Right atrium auricular region (tissue), 2 donors: ENCODE measurements around the gene GFPT1. TPM values are rescaled to one million over a fixed set of nuclear protein-coding genes. Genes with fewer than 3 reads are reported as not detected.

Source experiments
- DNase-seq: peaks from one replicate; pipeline ENCODE4 v3.0.0-alpha.2; 2019; ENCODE audit warnings: low spot score
- H3K27ac ChIP-seq, 2 donors: fragments of 200-600 bp; sonication (generic); 1 replicate in 1 of 2; 2 replicates in 1 of 2; pipeline ENCODE4 v1.5.1; 2016 to 2019
- H3K27me3 ChIP-seq, 2 donors: fragments of 200-600 bp; sonication (generic); one replicate each; pipeline versions ENCODE4 v1.5.1 to v1.6.0; 2017 to 2019
- H3K36me3 ChIP-seq: fragments of 200-600 bp; sonication (generic); one replicate; pipeline ENCODE4 v1.5.1; 2016
- H3K4me1 ChIP-seq, 2 donors: fragments of 200-600 bp; sonication (generic); one replicate each; pipeline versions ENCODE4 v1.5.1 to v1.6.0; 2017 to 2019
- H3K4me3 ChIP-seq, 2 donors: fragments of 200-600 bp; sonication (generic); 1 replicate in 1 of 2; 2 replicates in 1 of 2; pipeline ENCODE4 v1.5.1; 2017 to 2019; ENCODE audit warnings: mild to moderate bottlenecking in 1 of 2, moderate library complexity in 1 of 2
- H3K9me3 ChIP-seq, 2 donors: fragments of 200-600 bp; sonication (generic); one replicate each; pipeline ENCODE4 v1.5.1; 2019
- CTCF ChIP-seq, 2 donors: fragments of 200-600 bp; sonication (generic); IDR thresholded peaks; one replicate each; pipeline ENCODE4 v1.5.1; 2019; ENCODE audit warnings: antibody characterized with exemption in 2 of 2
- total RNA-seq, 2 donors: library from RNA; depleted of rRNA; stranded (reverse); fragments of >200 nt; gene quantifications; one replicate each; pipeline ENCODE4 v1.1.0, GENCODE V29; 2016

The GFPT1 gene
- total RNA-seq, 2 donors from 2014 or later = 26.7 to 39.7 TPM

- H3K9me3 ChIP-seq = no peaks in the 10 kb centered on the region
- no peak overlapping the region for H3K4me3 ChIP-seq
- no peaks in the 10 kb centered on the region for H3K36me3 ChIP-seq
- DNase-seq = no peak
- H3K27ac ChIP-seq = no peak overlapping the region
- TF ChIP-seq CTCF (IDR thresholded peaks at IDR 0.05) = no peak
- H3K27me3 ChIP-seq = no peaks in the 10 kb centered on the region
- no peaks in the 10 kb centered on the region for H3K4me1 ChIP-seq
Measured at GRCh38 chr2:69285379-69285894, 101.6 kb downstream of the GFPT1 start.

DNA sequence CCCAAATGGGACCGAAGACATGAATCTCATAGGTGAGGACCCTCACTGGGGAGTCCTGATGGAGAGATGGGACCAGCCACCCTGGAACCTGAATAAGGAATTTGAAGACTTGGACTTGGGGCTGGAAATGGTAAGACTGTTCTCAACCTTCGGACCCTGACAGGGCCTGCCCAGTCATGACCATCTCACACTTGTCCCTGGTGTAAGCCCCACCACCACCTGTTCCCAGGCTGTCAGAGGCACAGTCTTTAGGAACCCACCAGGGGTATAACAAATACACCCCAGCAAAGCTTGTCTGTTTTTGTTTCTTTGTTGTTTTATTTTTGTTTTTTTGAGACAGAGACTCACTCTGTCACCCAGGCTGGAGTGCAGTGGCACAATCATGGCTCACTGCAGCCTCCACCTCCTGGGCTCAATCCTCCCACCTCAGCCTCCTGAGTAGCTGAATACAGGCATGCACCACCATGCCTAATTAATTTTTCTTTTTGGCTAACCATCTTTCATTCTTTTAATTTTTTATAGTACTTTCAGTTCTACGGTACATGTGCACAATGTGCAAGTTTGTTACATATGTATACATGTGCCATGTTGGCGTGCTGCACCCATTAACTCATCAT, 106.1 kb downstream of the GFPT1 start:
- no peak for DNase-seq
- Histone ChIP-seq H3K9me3 (no peaks in the 10 kb centered on the region), H3K4me1 (no peaks in the 10 kb centered on the region), H3K27ac (no peak overlapping the region), H3K36me3 (no peaks in the 10 kb centered on the region), H3K27me3 (no peaks in the 10 kb centered on the region), H3K4me3 (no peak overlapping the region)
- TF ChIP-seq CTCF (IDR thresholded peaks at IDR 0.05) = no peak

DNA sequence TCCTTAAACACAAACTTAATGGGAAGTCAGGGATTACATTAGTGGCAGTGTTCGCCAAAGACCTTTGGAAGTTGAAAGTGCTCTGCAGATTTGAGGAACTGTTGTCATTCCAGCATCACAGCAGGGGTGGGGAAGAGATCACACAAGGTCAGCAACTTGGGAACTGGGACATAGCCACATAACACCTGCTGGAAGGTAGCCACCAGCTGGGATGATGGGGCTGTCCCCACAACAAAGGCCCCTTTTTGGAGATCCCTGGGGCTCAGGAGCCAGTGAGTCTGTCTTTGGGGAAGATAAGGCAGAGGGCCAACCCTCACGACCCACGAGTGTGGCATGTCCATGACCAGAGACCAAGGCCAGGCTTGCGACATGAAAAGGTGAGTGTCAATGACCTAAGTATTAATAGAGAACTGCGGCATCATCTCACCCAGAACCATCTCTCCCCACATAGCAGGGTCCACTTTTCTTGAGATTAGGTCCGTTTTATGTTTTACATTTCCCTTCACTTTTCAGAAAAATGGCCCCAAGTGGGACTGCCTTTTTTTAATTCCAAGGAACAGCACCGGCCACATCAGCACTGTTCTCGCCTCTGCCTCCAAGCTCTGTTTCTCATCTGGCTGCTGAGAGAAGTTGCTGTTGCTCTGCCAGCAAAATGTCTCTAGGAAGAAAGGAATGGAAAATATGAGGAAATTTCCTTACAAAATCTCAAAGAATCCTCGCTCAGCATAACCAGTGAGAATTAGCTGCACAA, 106.9 kb downstream of the GFPT1 start:
- no peaks in the 10 kb centered on the region for H3K9me3 ChIP-seq
- DNase-seq = no peak
- H3K4me1 ChIP-seq = no peaks in the 10 kb centered on the region
- no peak for TF ChIP-seq CTCF (IDR thresholded peaks at IDR 0.05)
- H3K27me3 ChIP-seq = no peaks in the 10 kb centered on the region
- H3K36me3 ChIP-seq = no peaks in the 10 kb centered on the region
- no peak overlapping the region for H3K27ac ChIP-seq
- no peak overlapping the region for H3K4me3 ChIP-seq

- H3K9me3 ChIP-seq = no peaks in the 10 kb centered on the region
- H3K27me3 ChIP-seq = no peaks in the 10 kb centered on the region
- H3K4me3 ChIP-seq = no peak overlapping the region
- no peak overlapping the region for H3K27ac ChIP-seq
- TF ChIP-seq CTCF (IDR thresholded peaks at IDR 0.05) = no peak
- H3K4me1 ChIP-seq = no peaks in the 10 kb centered on the region
- no peak for DNase-seq
- H3K36me3 ChIP-seq = no peaks in the 10 kb centered on the region
Measured at GRCh38 chr2:69279211-69279610, 107.8 kb downstream of the GFPT1 start.

DNA sequence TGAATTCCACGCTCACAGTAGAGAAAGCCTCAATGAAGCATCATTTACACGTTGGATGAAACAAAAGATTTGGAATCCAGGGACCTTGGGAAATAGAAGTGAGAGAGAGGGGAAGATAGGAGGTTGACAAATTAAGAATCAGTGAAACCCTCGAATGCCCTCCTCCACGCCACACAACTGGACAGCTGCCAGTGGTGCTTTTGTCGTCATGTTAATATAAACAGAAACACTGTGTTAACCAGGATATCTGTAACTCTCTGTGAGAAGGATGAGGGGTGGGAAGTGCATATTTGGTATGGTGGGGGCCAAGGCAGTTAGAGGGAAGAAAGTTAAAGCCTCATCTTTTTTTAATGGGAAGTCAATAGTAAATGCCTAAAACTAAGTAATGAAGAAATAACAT, 108.7 kb downstream of the GFPT1 start:
- H3K36me3 ChIP-seq = no peaks in the 10 kb centered on the region
- H3K4me3 ChIP-seq = no peak overlapping the region
- TF ChIP-seq CTCF (IDR thresholded peaks at IDR 0.05) = no peak
- H3K27me3 ChIP-seq = no peaks in the 10 kb centered on the region
- no peak overlapping the region for H3K27ac ChIP-seq
- H3K4me1 ChIP-seq = no peaks in the 10 kb centered on the region
- no peak for DNase-seq
- no peaks in the 10 kb centered on the region for H3K9me3 ChIP-seq
